Motor neuron (in vitro differentiated cells): ENCODE results near the gene CCDC188. TPM values are rescaled to one million over a fixed set of nuclear protein-coding genes. Genes with fewer than 3 reads are reported as not detected.

Experiments
- ATAC-seq, 8 experiments: fragments of 200-7000 bp; cut with Tn5 transposase; replicated peaks in 6 of 8; 2 replicates each; pipeline ENCODE4 v1.8.0; 2021; ENCODE audit warnings: mild to moderate bottlenecking in 8 of 8, moderate library complexity in 8 of 8
- H3K27ac ChIP-seq, 2 donors: fragments of 250-450 bp; sonication (Bioruptor Pico); 2 replicates each; pipeline ENCODE4 v1.9.0; 2021; ENCODE audit warnings: antibody characterized with exemption in 2 of 2, mild to moderate bottlenecking in 2 of 2, moderate library complexity in 1 of 2
- H3K4me1 ChIP-seq, 2 donors: fragments of 250-450 bp; sonication (Bioruptor Pico); replicated peaks in 1 of 2; 2 replicates each; pipeline ENCODE4 v1.6.1; 2021; ENCODE audit warnings: antibody characterized with exemption in 2 of 2, mild to moderate bottlenecking in 2 of 2, moderate library complexity in 1 of 2
- H3K4me3 ChIP-seq, 5 donors: fragments of 250-450 bp; sonication (Bioruptor Pico); 2 replicates each; pipeline ENCODE4 v1.9.0; 2021; ENCODE audit warnings: antibody characterized with exemption in 5 of 5, mild to moderate bottlenecking in 5 of 5, moderate library complexity in 4 of 5
- WGBS, 10 experiments: fragments of 450-650 bp; shearing (Covaris generic); methylation state at CpG; one replicate each; pipeline ENCODE4 v1.0.0; 2022; 5-methylcytosine and 5-hydroxymethylcytosine counted together
- in situ Hi-C, 9 experiments: fragments of 400-800 bp; cut with MboI; loops; one replicate each; pipeline ENCODE4 v1.15.0; 2021; ENCODE audit warnings: low sequenced_read_pairs in 9 of 9, low pct_unique_long_range_greater_than_20kb in 2 of 9; ENCODE audit not compliant: unreplicated experiment in 9 of 9
- total RNA-seq, 8 experiments: library from RNA; unstranded; fragments of 300-600 nt; gene quantifications; 2 replicates each; pipeline versions ENCODE4 v1.2.3 to v1.2.4, GENCODE V29; 2022

The CCDC188 gene
- total RNA-seq, 8 experiments from 2014 or later, result 0.56 to 7.6 (median 1.2) TPM; not detected in 1

GRCh38 chr22:20140107-20140445 is 10.8 kb downstream of the CCDC188 start:
- 80 to 90% methylated on average over 2 of the region's 11 CpGs; no CpG with 5 or more reads in 8 of the 10 experiments for WGBS, 10 experiments
- Histone ChIP-seq H3K4me3 (no peak overlapping the region), H3K27ac (no peak overlapping the region), H3K4me1 (peaks cover 9 to 23% of the 10 kb centered on the region in 2 donors)
- in situ Hi-C loops, result loop anchor here in 1 of 9 experiments (25.0 kb wide), 1 partner anchor 103 kb away; no protein-coding TSS in a partner anchor
- ATAC-seq, result no peak

GRCh38 chr22:20139391-20140106 is 11.3 kb downstream of the CCDC188 start:
- Histone ChIP-seq H3K27ac (no peak overlapping the region), H3K4me3 (no peak overlapping the region), H3K4me1 (peaks cover 9 to 23% of the 10 kb centered on the region in 2 donors)
- ATAC-seq, result no peak
- in situ Hi-C loops, result loop anchor here in 1 of 9 experiments (25.0 kb wide), 1 partner anchor 102 kb away; no protein-coding TSS in a partner anchor
- WGBS, 10 experiments, result 60 to 100% (median 90%) methylated on average over 1 to 13 of the region's 36 CpGs; no CpG with 5 or more reads in 5 of the 10 experiments

GRCh38 chr22:20138868-20139267 is 12.0 kb downstream of the CCDC188 start:
- in situ Hi-C loops, result loop anchor here in 1 of 9 experiments (25.0 kb wide), 1 partner anchor 102 kb away; no protein-coding TSS in a partner anchor
- peak overlapping the region in 1 of 2 donors; percentile 32 for H3K27ac ChIP-seq
- H3K4me1 ChIP-seq, result peaks cover 9 to 23% of the 10 kb centered on the region in 2 donors
- ATAC-seq, result no peak
- no peak overlapping the region for H3K4me3 ChIP-seq
- WGBS, 10 experiments, result 92 to 100% (median 100%) methylated on average over 1 to 5 of the region's 16 CpGs; no CpG with 5 or more reads in 6 of the 10 experiments

GRCh38 chr22:20138417-20138738 is 12.5 kb downstream of the CCDC188 start:
- Histone ChIP-seq H3K4me3 (no peak overlapping the region), H3K4me1 (peaks cover 9 to 23% of the 10 kb centered on the region in 2 donors), H3K27ac (peak overlapping the region in 1 of 2 donors; percentile 32)
- in situ Hi-C loops, result loop anchor here in 1 of 9 experiments (25.0 kb wide), 1 partner anchor 101 kb away; no protein-coding TSS in a partner anchor
- peak in 1 of 8 experiments; percentile 8 for ATAC-seq
- 60 to 94% (median 90%) methylated on average over 1 to 3 of the region's 4 CpGs; no CpG with 5 or more reads in 7 of the 10 experiments for WGBS, 10 experiments

GRCh38 chr22:20137671-20138416 is 13.0 kb downstream of the CCDC188 start:
- WGBS, 10 experiments, result 20 to 86% (median 66%) methylated on average over 2 to 8 of the region's 26 CpGs; no CpG with 5 or more reads in 6 of the 10 experiments
- in situ Hi-C loops, result loop anchor here in 1 of 9 experiments (25.0 kb wide), 1 partner anchor 101 kb away; no protein-coding TSS in a partner anchor
- H3K4me1 ChIP-seq, result peaks cover 14 to 28% of the 10 kb centered on the region in 2 donors
- ATAC-seq, result peak; percentile 37 to 73 (median 60)
- peak overlapping the region in 1 of 2 donors; percentile 53 for H3K27ac ChIP-seq
- no peak overlapping the region for H3K4me3 ChIP-seq

GRCh38 chr22:20137113-20137512 is 13.7 kb downstream of the CCDC188 start:
- Histone ChIP-seq H3K4me1 (peaks cover 20 to 34% of the 10 kb centered on the region in 2 donors), H3K4me3 (no peak overlapping the region), H3K27ac (peak overlapping the region; percentile 7 to 53)
- peak in 1 of 8 experiments; percentile 1 for ATAC-seq
- in situ Hi-C loops, result loop anchor here in 1 of 9 experiments (25.0 kb wide), 1 partner anchor 100 kb away; no protein-coding TSS in a partner anchor
- WGBS, 10 experiments, result 67 to 100% (median 90%) methylated on average over 1 to 2 of the region's 13 CpGs; no CpG with 5 or more reads in 6 of the 10 experiments

- ATAC-seq, result no peak
- in situ Hi-C loops, result loop anchor here in 1 of 9 experiments (25.0 kb wide), 1 partner anchor 99 kb away; no protein-coding TSS in a partner anchor
- H3K4me3 ChIP-seq, result no peak overlapping the region
- H3K4me1 ChIP-seq, result peaks cover 20 to 34% of the 10 kb centered on the region in 2 donors
- H3K27ac ChIP-seq, result no peak overlapping the region
- 70 to 88% methylated on average over 3 of the region's 5 CpGs; no CpG with 5 or more reads in 8 of the 10 experiments for WGBS, 10 experiments
Observed at GRCh38 chr22:20136603-20136873, 14.3 kb downstream of the CCDC188 start.

GRCh38 chr22:20135806-20136602 is 14.9 kb downstream of the CCDC188 start:
- Histone ChIP-seq H3K27ac (no peak overlapping the region), H3K4me1 (peaks cover 20 to 34% of the 10 kb centered on the region in 2 donors), H3K4me3 (no peak overlapping the region)
- in situ Hi-C loops, result loop anchor here in 1 of 9 experiments (25.0 kb wide), 1 partner anchor 99 kb away; no protein-coding TSS in a partner anchor
- WGBS, 10 experiments, result 66 to 91% (median 85%) methylated on average over 5 to 12 of the region's 25 CpGs; no CpG with 5 or more reads in 6 of the 10 experiments
- no peak for ATAC-seq

GRCh38 chr22:20135265-20135664 is 15.6 kb downstream of the CCDC188 start:
- no peak for ATAC-seq
- in situ Hi-C loops, result loop anchor here in 1 of 9 experiments (25.0 kb wide), 1 partner anchor 98 kb away; no protein-coding TSS in a partner anchor
- Histone ChIP-seq H3K4me3 (no peak overlapping the region), H3K27ac (no peak overlapping the region), H3K4me1 (peaks cover 25 to 39% of the 10 kb centered on the region in 2 donors)
- WGBS, 10 experiments, result 20 to 80% (median 62%) methylated on average over 1 to 2 of the region's 4 CpGs; no CpG with 5 or more reads in 7 of the 10 experiments

- no peak overlapping the region for H3K4me3 ChIP-seq
- 58 to 86% (median 82%) methylated on average over 1 to 7 of the region's 12 CpGs; no CpG with 5 or more reads in 6 of the 10 experiments for WGBS, 10 experiments
- peaks cover 28 to 39% of the 10 kb centered on the region in 2 donors for H3K4me1 ChIP-seq
- in situ Hi-C loops, result loop anchor here in 1 of 9 experiments (25.0 kb wide), 1 partner anchor 97 kb away; no protein-coding TSS in a partner anchor
- no peak for ATAC-seq
- H3K27ac ChIP-seq, result no peak overlapping the region
Observed at GRCh38 chr22:20133930-20134549, 16.8 kb downstream of the CCDC188 start.

- Histone ChIP-seq H3K4me1 (peaks cover 26 to 37% of the 10 kb centered on the region in 2 donors), H3K4me3 (peak overlapping the region; percentile 90 to 100 (median 96)), H3K27ac (no peak overlapping the region)
- WGBS, 10 experiments, result 58 to 100% (median 70%) methylated on average over 2 of the region's 16 CpGs; no CpG with 5 or more reads in 7 of the 10 experiments
- no peak for ATAC-seq
- in situ Hi-C loops, result loop anchor here in 1 of 9 experiments (25.0 kb wide), 1 partner anchor 95 kb away; no protein-coding TSS in a partner anchor
Observed at GRCh38 chr22:20132686-20133246, 18.1 kb downstream of the CCDC188 start.
